ENCODE data around the gene LRRC4C. TPM values are rescaled to one million over a fixed set of nuclear protein-coding genes. Genes with fewer than 3 reads are reported as not detected.

Gene LRRC4C
- total RNA-seq, 4 donors from 2014 or later, result 0.40 to 1.7 TPM; not detected in 2

- no peaks in the 10 kb centered on the region for H3K36me3 ChIP-seq
- TF ChIP-seq POLR2A (IDR thresholded peaks at IDR 0.05), result no peak
- TF ChIP-seq CTCF (IDR thresholded peaks at IDR 0.05), result no peak
- no peaks in the 10 kb centered on the region for H3K4me1 ChIP-seq
- H3K27me3 ChIP-seq, result no peaks in the 10 kb centered on the region
- H3K4me3 ChIP-seq, result no peak overlapping the region
- no peaks in the 10 kb centered on the region for H3K9me3 ChIP-seq
- DNase-seq, result no peak
- H3K27ac ChIP-seq, result no peak overlapping the region
These were observed 9.9 kb downstream of the LRRC4C start for GRCh38 chr11:41449483-41450050.

GRCh38 chr11:41446566-41446965 is 12.9 kb downstream of the LRRC4C start:
- Histone ChIP-seq H3K4me1 (no peaks in the 10 kb centered on the region), H3K4me3 (no peak overlapping the region), H3K36me3 (no peaks in the 10 kb centered on the region), H3K27ac (no peak overlapping the region), H3K27me3 (no peaks in the 10 kb centered on the region), H3K9me3 (no peaks in the 10 kb centered on the region)
- TF ChIP-seq POLR2A (IDR thresholded peaks at IDR 0.05) (no peak), CTCF (IDR thresholded peaks at IDR 0.05) (no peak)
- DNase-seq, result no peak

GRCh38 chr11:41446107-41446506 is 13.3 kb downstream of the LRRC4C start:
- H3K27me3 ChIP-seq, result no peaks in the 10 kb centered on the region
- no peak for DNase-seq
- TF ChIP-seq POLR2A (IDR thresholded peaks at IDR 0.05) (no peak), CTCF (IDR thresholded peaks at IDR 0.05) (no peak)

GRCh38 chr11:41437006-41437490 is 22.4 kb downstream of the LRRC4C start:
- TF ChIP-seq CTCF (IDR thresholded peaks at IDR 0.05), result peak in 1 of 6 experiments; percentile 5
- no peak for TF ChIP-seq POLR2A (IDR thresholded peaks at IDR 0.05)
- H3K27me3 ChIP-seq, result no peaks in the 10 kb centered on the region
- no peaks in the 10 kb centered on the region for H3K9me3 ChIP-seq
- H3K4me1 ChIP-seq, result no peaks in the 10 kb centered on the region
- H3K4me3 ChIP-seq, result no peak overlapping the region
- H3K27ac ChIP-seq, result no peak overlapping the region
- no peak for DNase-seq
- H3K36me3 ChIP-seq, result no peaks in the 10 kb centered on the region

More at GRCh38 chr11:41446107-41446506, 13.3 kb downstream of the LRRC4C start:
- H3K27ac ChIP-seq, result no peak overlapping the region
- no peak overlapping the region for H3K4me3 ChIP-seq
- H3K9me3 ChIP-seq, result no peaks in the 10 kb centered on the region
- H3K4me1 ChIP-seq, result no peaks in the 10 kb centered on the region
- no peaks in the 10 kb centered on the region for H3K36me3 ChIP-seq

GRCh38 chr11:41435531-41435930 is 23.9 kb downstream of the LRRC4C start:
- no peak for DNase-seq
- Histone ChIP-seq H3K27me3 (no peaks in the 10 kb centered on the region), H3K4me3 (no peak overlapping the region), H3K27ac (no peak overlapping the region), H3K9me3 (no peaks in the 10 kb centered on the region), H3K4me1 (no peaks in the 10 kb centered on the region), H3K36me3 (no peaks in the 10 kb centered on the region)
- no peak for TF ChIP-seq POLR2A (IDR thresholded peaks at IDR 0.05)
- TF ChIP-seq CTCF (IDR thresholded peaks at IDR 0.05), result no peak

All from Peyer's patch (tissue), 4 donors.